G401.6 (cell line): ENCODE results near the gene CHCHD4.
"Not testable (repeated sequence)": the region's sequence is repeated elsewhere in the genome, so short reads cannot be mapped to it uniquely, and the experiment has no call there.

Experiments
- FAIRE-seq: peaks from 2 replicates; lab custom pipeline; 2012; peaks lifted over from hg19 to GRCh38; lab: Jason Lieb, UNC

CHCHD4 gene

DNA sequence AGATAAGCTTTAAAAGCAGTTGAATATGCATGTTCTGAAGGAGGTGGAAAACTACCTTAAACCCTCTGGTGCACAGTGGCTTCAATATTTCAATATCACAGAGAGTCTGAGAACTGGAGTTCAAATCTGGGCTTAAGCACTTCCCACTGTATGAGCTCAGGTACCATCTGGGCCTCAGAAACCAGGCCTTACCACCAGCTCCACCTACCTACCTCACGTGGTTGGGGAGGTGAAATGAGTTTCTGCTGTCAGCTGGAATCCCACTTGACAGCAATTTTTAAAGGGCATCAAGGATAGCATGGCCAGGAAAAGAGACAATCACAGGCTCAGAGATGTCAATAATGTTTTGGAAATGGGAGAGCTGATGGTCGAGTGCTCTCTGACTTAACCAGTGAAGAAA is 5.0 kb downstream of the CHCHD4 start:
- FAIRE-seq: no peak

DNA sequence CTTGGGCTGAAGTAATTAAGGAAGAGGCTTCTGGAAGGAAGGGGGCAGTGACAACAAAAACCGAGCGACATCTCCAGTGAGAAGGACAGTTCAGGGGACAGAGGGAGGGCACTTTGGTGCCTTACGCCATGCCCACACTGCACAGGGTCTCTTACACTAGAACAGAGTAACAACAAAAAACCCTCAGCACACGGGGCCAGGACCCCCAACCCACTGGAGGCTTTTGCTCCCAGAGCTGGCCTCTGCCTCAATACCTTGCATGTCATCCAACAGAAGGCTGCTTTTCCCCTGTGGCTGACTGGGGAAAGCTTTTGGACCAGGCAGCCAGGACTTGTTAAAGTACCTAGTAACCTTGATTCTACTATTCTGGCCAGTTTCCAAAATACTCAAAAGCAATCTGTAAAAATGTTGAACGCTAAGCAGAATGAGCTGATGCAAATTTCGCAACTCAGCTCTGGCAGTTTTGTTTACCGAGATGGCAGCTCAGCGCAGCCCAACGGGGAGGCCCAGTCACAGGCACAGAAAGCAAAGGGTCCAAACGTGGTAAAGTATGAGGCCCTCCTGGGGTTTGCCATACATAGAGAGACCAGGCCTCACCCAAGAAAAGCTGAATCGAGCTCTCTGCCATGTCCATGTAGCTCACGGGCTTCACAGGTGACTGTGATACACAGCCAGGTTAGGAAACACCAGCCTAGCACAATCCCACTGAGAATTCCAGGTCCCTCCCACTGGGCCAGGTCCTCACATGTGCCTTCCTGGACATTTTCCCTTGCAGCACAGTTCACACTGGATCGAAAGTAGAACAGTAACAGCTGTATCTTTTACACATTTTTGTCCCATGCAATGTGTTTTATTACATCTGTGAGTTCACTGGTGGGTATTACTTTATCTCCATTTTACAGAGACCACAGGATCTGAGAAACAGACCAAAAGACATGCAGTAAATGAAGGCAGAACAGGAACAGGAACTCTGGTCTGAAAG is 6.0 kb downstream of the CHCHD4 start:
- no peak for FAIRE-seq

DNA sequence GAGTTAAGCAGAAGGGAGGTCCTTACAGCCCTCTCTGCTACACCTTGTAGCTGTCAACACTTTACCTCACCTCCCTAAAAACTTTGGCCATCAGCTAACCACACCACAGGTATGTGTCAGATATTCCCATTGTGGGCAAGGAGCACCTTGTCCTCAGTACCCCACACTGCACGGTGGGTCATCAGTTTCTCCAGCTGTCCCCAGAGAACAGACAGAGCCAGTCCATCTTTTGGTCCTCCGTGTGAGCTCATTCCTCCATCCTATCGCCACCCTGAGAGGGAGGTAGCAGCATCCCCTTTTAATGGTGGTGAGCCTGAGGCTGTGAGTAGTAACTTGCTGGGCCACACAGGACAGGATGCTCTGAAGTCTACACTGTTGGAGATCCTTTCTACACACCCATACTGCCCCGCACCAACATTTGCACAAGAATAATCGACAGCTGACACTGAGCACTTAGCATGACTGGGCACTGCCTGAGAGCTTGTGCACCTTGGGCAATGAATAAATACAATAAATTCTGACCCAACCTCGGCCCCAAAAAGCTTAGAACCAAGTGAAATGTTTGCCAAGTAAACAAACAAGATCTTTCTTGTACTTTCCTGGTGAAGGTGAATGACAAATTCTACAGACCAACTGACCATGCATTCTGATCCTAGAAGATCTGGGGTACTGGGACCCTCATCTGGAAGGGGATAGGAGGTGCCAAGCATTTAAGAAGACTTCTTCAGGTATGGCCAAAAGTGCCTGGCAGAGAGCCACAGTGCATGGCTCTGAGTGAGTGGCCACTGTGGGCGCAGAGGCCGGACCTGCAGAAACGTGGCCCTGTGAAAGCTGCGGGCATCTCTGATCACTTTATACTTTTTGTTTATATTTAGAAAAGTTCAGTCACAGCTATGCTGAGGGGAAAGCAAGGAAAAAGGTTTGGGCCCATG is 6.9 kb downstream of the CHCHD4 start:
- no peak for FAIRE-seq

DNA sequence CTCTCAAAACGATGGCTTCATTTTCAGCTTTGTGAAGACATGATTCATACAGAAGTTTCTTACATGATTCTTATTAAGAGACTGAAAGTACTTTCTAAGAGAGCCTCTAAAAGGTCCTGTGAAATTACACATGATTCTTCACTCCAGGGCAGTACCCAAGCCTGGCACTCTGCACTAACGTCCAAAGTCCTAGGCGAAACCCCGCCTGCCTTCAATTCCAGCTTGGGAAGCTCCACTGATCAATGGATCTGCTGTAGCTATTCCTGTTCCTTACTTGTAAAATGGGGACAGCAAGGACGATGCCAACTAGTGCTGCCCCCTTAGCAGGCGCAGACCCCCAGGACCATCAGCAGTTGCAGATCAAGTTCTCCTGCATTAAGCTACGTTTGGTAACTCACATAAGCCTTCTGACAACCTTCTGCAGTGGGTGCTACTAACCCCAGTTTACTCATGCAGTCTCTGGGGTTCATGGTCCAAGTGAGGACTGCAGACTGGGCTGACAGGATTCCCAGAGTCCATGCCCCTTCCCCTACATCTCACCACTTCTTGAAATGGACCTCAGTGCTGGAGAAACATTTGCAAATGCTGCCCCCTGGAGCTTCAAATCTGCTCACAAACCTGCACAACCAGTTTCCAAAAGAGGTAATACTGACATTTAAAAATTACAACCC is 10.6 kb downstream of the CHCHD4 start:
- no peak for FAIRE-seq

DNA sequence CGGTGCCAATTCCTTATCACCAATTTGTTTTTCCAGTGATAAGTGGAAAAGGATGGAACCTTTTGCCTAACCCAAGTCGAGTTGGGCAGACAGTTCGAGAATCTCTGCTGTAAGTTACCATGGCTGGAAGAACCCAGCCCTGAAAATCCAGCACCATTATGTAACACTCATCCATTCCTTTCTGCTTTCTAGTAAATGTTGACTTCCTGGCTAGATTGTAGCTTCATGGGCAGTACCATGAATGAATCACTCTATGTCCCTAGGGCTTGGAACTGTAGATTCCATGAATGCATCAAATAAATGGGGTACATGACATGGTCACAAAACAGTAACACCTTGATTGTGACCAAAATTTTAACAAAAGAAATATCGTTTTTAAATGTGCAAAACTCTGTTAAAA is 14.0 kb downstream of the CHCHD4 start:
- FAIRE-seq: no peak

DNA sequence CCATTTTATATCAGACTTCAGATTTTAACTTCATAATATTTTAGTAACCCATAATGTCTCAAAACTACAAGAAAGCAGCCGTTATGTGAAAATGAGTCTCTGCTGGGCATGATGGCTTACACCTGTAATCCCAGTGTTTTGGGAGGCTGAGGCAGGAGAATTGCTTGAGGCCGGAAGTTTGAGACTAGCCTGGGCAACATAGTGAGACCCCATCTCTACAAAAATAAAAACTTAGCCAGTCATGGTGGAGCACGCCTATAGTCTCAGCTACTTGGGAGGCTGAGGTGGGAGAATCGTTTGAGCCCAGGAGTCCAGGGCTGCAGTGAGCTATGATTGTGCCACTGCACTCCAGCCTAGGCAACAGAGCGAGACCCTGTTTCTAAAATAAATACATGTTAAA is 14.8 kb downstream of the CHCHD4 start:
- not testable (repeated sequence) for FAIRE-seq

DNA sequence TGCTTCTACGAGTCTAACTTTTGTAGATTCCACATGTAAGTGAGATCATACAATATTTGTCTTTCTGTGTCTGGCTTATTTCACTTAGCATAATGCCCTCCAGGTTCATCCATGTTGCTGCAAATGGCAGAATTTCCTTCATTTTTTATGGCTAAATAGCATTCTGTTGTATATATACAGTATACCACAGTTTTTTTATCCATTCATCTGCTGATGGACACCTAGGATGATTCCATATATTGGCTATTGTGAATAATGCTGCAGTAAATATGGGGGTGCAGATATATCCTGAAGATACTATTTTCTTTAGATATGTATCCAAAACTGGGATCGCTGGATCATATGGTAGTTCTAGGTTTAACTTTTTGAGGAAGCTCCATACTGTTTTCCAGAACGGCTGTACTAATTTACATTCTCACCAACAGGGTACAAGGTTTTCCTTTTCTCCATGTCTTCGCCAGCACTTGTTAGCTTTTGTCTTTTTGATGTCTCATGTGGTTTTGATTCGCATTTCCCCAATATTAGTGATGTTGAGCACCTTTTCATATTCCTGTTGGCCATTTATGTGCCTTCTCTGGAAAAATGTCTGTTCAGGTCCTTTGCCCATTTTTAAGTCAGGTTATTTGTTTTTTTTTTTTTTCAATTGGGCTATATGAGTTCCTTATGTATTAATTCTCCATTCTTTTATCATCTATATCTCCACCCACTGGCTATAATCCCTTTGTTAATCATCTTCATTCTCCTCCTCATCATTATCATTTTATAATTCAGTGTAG is 26.9 kb downstream of the CHCHD4 start:
- FAIRE-seq: no peak

DNA sequence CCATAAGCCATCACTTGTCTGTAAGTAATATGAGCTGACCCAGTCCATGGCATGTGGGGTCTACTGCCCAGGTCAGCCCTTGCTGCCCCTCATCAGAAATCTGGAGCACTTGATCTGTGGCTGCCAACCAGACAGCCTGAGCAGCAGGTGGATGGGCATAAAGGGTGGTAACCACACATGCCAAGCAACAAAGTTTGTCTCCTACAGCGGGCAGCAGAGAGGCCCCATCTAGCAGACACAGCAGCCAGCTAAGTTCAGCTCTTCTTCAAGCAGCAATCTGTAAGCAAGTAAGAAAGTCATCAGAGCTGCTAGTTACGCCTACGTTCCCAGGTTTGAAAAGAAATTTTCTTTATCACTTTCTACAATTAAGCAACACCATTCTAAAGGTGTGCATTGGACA is 27.9 kb downstream of the CHCHD4 start:
- no peak for FAIRE-seq

DNA sequence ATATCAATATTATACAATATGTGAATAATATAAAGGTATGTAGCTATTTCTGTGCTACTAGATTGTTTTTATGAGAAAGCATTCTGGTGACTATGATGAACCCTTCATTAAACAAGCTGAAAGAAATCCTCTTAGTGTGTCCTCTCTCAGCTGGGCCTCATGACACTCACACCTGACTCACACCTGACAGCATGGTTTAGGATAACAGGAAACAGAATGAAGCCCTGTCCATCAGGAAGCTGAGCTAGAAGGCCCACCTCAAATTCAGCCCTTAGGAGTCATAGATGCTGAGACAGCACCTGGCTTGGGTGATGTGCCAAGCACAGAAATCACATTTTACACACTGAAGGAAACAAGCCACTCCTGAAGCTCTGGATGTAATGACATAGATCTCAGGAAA is 30.8 kb downstream of the CHCHD4 start:
- no peak for FAIRE-seq

DNA sequence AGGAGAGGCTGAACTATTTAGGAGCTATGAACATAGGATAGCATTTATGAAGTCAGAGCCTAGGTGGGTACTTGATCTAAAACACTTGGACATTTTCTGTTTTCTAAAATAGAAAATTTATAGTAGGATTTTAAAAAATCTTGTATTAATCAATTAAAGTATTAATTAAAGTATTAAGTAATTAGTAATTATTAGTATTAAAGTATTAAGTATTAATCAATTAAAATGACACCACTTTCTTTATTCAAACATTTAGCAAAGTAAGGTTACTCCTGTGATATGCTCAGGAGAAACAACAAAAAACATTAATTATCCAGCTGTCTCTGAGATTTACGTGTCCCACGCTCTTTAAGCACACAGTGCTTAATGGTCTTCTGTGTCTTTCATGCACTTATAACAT is 32.2 kb downstream of the CHCHD4 start:
- FAIRE-seq: no peak

DNA sequence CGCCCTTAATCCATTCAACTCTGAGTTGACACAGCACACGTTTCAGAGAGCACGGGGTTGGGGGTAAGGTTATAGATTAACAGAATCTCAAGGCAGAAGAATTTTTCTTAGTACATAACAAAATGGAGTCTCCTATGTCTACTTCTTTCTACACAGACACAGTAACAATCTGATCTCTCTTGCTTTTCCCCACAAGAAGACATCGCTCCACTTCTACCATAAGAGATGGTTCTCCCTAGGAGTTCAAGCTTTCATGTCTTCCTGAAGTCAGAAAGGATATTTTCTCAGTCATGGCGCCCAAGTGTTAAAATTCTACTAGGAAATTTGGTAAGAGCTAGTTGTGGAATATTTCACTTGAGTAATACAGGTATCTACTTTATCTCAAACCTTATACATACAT is 32.7 kb downstream of the CHCHD4 start:
- FAIRE-seq: not testable (repeated sequence)

DNA sequence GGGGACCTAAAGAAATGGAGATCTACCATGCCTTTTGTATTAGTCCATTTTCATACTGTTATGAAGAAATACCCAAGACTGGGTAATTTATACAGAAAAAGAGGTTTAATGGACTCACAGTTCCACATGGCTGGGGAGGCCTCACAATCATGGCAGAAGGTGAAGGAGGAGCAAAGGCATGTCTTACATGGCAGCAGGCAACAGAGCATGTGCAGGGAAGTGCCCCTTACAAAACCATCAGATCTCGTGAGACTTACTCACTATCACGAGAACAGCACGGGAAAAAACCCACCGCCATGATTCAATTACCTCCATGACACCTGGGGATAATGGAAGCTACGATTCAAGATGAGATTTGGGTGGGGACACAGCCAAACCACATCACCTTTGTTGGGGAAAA is 37.2 kb downstream of the CHCHD4 start:
- FAIRE-seq: not testable (repeated sequence)

DNA sequence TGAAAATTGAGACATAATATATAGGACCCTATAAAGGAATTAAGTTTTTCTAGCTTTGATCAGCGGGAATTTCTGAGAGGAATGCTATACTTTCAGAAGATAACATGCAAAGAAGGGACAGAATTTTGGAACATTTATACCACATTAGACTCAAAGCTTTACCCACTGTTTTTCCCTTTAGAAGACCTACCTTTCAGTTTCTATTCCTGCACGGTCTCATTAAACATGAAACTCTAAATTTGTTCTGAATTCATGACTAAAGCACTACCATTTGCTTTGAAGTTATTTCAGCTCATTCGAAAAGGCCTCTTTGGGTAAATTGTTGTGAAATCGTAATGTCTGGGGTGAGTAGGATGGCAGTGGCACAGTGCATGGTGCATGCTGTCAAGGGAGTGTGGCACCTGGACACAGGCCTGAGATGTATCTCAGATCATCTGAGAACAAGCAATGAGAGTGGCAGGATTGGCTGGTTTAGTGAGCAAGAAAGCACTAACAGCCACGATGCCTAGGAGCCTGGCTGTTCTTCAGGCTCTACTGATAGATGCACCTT is 42.5 kb downstream of the CHCHD4 start:
- FAIRE-seq: no peak

DNA sequence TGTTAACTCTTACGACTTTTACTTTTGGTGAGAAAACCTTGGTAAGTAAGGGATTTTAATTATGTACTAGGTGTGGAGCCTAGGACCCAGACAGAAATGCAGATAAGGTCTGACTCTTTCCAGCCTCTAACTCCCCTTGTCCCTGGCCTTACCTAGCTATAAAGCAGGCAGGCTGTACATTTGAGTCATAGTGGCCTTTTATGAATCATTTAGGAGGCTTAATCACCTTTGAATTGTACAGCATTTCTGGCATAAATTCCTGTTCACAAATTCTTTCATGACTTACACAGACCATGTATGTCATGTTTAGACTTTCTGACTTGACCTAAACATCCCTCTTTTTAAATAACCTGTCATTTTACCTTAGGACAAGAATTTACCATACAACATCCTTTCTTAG is 47.4 kb downstream of the CHCHD4 start:
- no peak for FAIRE-seq

DNA sequence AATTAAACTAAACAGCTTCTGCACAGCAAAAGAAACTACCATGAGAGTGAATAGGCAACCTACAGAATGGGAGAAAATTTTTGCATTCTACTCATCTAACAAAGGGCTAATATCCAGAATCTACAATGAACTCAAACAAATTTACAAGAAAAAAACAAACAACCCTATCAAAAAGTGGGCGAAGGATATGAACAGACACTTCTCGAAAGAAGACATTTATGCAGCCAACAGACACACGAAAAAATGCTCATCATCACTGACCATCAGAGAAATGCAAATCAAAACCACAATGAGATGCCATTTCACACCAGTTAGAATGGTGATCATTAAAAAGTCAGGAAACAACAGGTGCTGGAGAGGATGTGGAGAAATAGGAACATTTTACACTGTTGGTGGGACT is 49.4 kb downstream of the CHCHD4 start:
- not testable (repeated sequence) for FAIRE-seq

DNA sequence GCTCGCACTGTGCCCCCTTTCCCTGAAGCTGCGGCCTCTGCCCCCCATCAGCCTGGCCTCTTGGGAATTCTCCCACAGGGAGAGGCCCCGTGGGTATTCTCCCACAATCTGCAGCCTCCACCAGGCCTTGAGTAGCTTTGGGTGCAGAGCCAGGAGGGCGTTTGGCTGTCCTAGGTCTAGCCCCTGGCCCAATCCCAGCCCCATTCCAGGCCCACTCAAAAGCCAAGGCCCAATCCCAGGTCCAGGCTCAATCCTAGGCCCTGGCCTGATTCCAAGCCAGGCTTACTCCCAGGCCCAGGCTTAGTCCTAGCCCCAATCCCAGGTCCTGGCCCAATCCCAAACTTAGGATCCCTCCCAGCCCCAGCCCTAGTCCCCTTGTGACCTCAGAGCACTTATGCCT is 59.8 kb downstream of the CHCHD4 start:
- FAIRE-seq: no peak

DNA sequence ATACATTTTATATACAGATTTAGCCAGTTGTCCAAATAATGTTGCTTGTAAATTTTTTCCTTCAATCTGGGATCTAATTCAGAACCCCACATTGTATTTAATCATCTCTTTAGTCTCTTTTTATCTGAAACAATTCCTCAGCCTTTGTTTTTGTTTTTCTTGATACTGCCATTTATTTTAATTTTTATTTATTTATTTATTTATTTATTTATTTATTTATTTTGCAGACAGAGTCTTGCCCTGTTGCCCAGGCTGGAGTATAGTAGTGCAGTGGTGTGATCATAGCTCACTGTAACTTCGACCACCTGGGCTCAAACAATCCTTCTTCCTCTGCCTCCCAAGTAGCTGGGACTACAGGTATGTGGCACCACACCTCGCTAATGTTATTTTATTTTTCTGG is 61.5 kb downstream of the CHCHD4 start:
- no peak for FAIRE-seq
